AG09319 (cell line): Measurements from ENCODE around the gene KIZ.

ENCODE experiments used
- DNase-seq: peaks from one replicate; pipeline ENCODE4 v3.0.0-alpha.2; 2010; ENCODE audit warnings: low read depth; ENCODE audit errors: extremely low read depth
- TF ChIP-seq, protein P1 (sequence below): IDR thresholded peaks from 2 replicates; pipeline ENCODE4 v1.5.1; 2011; ENCODE audit warnings: low read depth, mild to moderate bottlenecking, inconsistent platforms, low read length, moderate library complexity

The KIZ gene

DNA sequence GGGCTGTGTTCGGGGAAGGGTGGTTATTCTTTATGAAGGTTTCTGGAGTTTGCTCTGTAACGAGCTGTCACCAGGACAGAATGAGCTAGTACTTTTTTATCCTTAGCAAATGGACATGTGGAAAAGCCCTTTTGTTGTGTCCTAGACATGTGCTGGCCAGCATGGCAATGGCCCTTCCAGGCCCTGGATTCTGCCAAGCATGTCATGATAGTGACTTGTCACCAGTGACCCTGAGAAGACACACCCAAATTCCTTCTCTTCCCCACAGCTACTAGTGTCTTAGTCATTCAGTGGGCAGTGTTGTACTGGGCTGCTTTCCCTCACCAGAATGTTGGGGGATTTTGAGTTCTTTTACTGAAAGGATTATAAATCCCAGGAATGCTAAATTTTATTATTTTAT is 103.3 kb downstream of the KIZ start:
- TF ChIP-seq, protein P1, sequence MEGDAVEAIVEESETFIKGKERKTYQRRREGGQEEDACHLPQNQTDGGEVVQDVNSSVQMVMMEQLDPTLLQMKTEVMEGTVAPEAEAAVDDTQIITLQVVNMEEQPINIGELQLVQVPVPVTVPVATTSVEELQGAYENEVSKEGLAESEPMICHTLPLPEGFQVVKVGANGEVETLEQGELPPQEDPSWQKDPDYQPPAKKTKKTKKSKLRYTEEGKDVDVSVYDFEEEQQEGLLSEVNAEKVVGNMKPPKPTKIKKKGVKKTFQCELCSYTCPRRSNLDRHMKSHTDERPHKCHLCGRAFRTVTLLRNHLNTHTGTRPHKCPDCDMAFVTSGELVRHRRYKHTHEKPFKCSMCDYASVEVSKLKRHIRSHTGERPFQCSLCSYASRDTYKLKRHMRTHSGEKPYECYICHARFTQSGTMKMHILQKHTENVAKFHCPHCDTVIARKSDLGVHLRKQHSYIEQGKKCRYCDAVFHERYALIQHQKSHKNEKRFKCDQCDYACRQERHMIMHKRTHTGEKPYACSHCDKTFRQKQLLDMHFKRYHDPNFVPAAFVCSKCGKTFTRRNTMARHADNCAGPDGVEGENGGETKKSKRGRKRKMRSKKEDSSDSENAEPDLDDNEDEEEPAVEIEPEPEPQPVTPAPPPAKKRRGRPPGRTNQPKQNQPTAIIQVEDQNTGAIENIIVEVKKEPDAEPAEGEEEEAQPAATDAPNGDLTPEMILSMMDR = no peak
- peak; percentile 7 for DNase-seq

- TF ChIP-seq, protein P1 = no peak
- DNase-seq = no peak
Measured at GRCh38 chr20:21230220-21230619, 104.3 kb downstream of the KIZ start.

DNA sequence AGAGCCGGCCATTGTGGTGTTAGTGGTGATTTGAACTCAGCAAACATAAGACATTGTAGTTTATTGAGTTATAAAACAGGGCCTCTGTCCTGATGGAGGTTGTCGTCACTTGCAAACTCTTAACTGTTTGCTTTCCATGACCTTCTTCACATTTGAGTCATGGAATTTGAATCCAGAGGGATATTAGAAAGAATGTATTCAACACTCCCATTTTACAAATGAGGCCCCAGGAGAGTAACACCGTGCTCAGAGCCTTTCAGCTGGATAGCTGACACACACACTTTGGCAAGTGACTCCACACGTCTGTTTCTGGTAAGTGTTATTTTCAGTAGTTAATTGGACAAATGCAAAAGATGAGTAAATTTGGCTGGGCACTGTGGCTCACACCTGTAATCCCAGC is 104.8 kb downstream of the KIZ start:
- TF ChIP-seq, protein P1 = no peak
- DNase-seq = no peak

DNA sequence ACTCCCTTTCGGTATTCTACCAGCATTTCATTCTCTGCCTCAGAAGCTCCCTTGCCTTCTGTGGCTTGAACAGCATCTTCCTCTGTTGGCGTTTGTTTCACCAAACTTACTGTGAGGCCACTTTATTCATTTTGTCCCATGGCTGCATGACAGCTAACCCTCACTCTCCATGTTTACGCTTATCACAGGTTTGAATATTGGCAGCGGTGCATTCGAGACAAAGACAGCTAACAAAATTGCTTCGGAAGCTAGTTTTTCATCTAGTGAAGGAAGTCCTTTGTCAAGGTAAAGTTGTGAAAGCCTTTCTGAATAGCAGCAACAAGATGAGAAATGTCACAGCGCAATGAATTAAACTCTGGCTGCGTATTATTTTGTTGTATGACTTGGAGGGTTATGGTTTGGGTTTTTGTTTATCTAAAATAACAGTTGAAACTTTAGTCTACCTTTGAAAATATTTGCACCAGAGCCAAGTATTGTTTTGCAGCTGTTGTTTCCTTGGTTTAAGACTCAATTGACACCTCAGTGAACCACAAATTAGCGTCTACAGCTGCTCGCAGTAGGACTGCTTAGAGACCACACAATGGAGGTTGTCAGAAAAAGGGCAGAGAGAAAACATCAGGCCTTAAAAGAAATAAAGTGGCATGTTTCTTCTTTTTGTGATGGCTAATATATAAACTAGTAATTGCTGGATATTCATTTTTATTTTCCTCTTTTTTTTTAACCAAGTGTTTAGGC is 106.8 kb downstream of the KIZ start:
- TF ChIP-seq, protein P1 = no peak
- no peak for DNase-seq

- no peak for DNase-seq
- TF ChIP-seq, protein P1 = no peak
Measured at GRCh38 chr20:21234324-21234723, 108.4 kb downstream of the KIZ start.

DNA sequence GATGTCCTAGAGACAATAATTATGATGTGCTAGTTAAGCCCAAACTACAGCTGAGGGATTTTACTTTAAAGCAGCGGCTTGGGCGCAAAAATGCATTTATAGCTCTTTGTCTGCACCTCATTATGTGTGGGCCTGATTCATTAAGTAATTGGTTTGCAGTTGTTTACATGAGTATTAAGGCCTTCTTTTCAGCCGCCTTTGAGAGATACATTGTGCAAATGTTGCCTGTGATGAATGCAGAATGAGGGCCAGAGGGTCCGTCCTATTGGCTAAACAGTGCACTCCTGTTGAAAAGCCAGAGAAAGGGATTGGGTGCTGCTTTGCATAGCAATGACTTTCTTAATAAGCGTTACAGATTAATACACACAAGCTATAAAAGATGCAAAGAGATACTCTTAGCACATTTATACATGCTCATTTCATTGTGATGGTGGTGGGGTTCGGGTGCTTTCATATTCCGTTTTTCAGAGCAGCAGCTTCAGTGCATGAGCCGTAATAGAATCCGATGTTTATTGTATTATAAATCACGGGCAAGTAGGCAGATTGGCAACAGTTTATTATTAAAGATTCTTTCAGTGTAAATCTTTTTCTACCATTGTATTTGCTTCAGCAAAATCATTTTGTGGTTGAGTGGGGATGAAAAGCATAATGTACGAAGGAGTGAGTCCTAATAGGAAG is 109.1 kb downstream of the KIZ start:
- TF ChIP-seq, protein P1 = no peak
- DNase-seq = no peak
